Measurements from ENCODE around the gene CTNNA3.
"Not testable (repeated sequence)": the region's sequence is repeated elsewhere in the genome, so short reads cannot be mapped to it uniquely, and the experiment has no call there.

CTNNA3 gene

GRCh38 chr10:67606572-67606971 lies 89.4 kb downstream of the CTNNA3 start:
- in situ Hi-C loops (cut with MboI; ENCODE audit: low sequenced_read_pairs): no loop called here

- in situ Hi-C loops (cut with MboI; ENCODE audit: low sequenced_read_pairs): no loop called here
These were observed 92.3 kb downstream of the CTNNA3 start for GRCh38 chr10:67603701-67604100.

GRCh38 chr10:67603086-67603485 lies 92.9 kb downstream of the CTNNA3 start:
- in situ Hi-C loops (cut with MboI; ENCODE audit: low sequenced_read_pairs): no loop called here

- in situ Hi-C loops (cut with MboI; ENCODE audit: low sequenced_read_pairs): no loop called here
These were observed 93.6 kb downstream of the CTNNA3 start for GRCh38 chr10:67602268-67602950.

- in situ Hi-C loops (cut with MboI; ENCODE audit: low sequenced_read_pairs): no loop called here
These were observed 96.4 kb downstream of the CTNNA3 start for GRCh38 chr10:67599597-67599996.

GRCh38 chr10:67596641-67597040 lies 99.4 kb downstream of the CTNNA3 start:
- in situ Hi-C loops (cut with MboI; ENCODE audit: low sequenced_read_pairs): no loop called here

GRCh38 chr10:67587771-67588170 lies 108.2 kb downstream of the CTNNA3 start:
- in situ Hi-C loops (cut with MboI; ENCODE audit: low sequenced_read_pairs): no loop called here

- in situ Hi-C loops (cut with MboI; ENCODE audit: low sequenced_read_pairs): no loop called here
These were observed 120.5 kb downstream of the CTNNA3 start for GRCh38 chr10:67575532-67575931.

- in situ Hi-C loops (cut with MboI; ENCODE audit: low sequenced_read_pairs): no loop called here
These were observed 122.5 kb downstream of the CTNNA3 start for GRCh38 chr10:67573484-67573883.

GRCh38 chr10:67571503-67571902 lies 124.5 kb downstream of the CTNNA3 start:
- in situ Hi-C loops (cut with MboI; ENCODE audit: low sequenced_read_pairs): no loop called here

GRCh38 chr10:67558311-67558710 lies 137.7 kb downstream of the CTNNA3 start:
- in situ Hi-C loops (cut with MboI; ENCODE audit: low sequenced_read_pairs): not testable (repeated sequence)

GRCh38 chr10:67553254-67553653 lies 142.7 kb downstream of the CTNNA3 start:
- in situ Hi-C loops (cut with MboI; ENCODE audit: low sequenced_read_pairs): no loop called here

- in situ Hi-C loops (cut with MboI; ENCODE audit: low sequenced_read_pairs): no loop called here
These were observed 145.1 kb downstream of the CTNNA3 start for GRCh38 chr10:67550838-67551402.

- in situ Hi-C loops (cut with MboI; ENCODE audit: low sequenced_read_pairs): no loop called here
These were observed 145.9 kb downstream of the CTNNA3 start for GRCh38 chr10:67550046-67550445.

GRCh38 chr10:67549390-67549789 lies 146.6 kb downstream of the CTNNA3 start:
- in situ Hi-C loops (cut with MboI; ENCODE audit: low sequenced_read_pairs): no loop called here

- in situ Hi-C loops (cut with MboI; ENCODE audit: low sequenced_read_pairs): no loop called here
These were observed 154.6 kb downstream of the CTNNA3 start for GRCh38 chr10:67541411-67541810.

GRCh38 chr10:67539312-67539711 lies 156.7 kb downstream of the CTNNA3 start:
- in situ Hi-C loops (cut with MboI; ENCODE audit: low sequenced_read_pairs): no loop called here

GRCh38 chr10:67537906-67538305 lies 158.1 kb downstream of the CTNNA3 start:
- in situ Hi-C loops (cut with MboI; ENCODE audit: low sequenced_read_pairs): no loop called here

- in situ Hi-C loops (cut with MboI; ENCODE audit: low sequenced_read_pairs): no loop called here
These were observed 162.6 kb downstream of the CTNNA3 start for GRCh38 chr10:67533376-67533775.

- in situ Hi-C loops (cut with MboI; ENCODE audit: low sequenced_read_pairs): not testable (repeated sequence)
These were observed 165.0 kb downstream of the CTNNA3 start for GRCh38 chr10:67530990-67531389.

- in situ Hi-C loops (cut with MboI; ENCODE audit: low sequenced_read_pairs): no loop called here
These were observed 168.6 kb downstream of the CTNNA3 start for GRCh38 chr10:67527351-67527750.

- in situ Hi-C loops (cut with MboI; ENCODE audit: low sequenced_read_pairs): no loop called here
These were observed 174.4 kb downstream of the CTNNA3 start for GRCh38 chr10:67521546-67521945.
